Astrocyte (in vitro differentiated cells and primary cell): ENCODE data around the gene NFATC4. TPM values are rescaled to one million over a fixed set of nuclear protein-coding genes. Genes with fewer than 3 reads are reported as not detected.

Experiments used
- DNase-seq: peaks from one replicate; pipeline ENCODE4 v3.0.0-alpha.2; 2010; ENCODE audit warnings: low read depth
- FAIRE-seq: peaks from 2 replicates; lab custom pipeline; 2011; peaks lifted over from hg19 to GRCh38; lab: Jason Lieb, UNC
- H2AFZ ChIP-seq: 2 replicates; pipeline ENCODE4 v1.6.0; 2012; ENCODE audit warnings: low read depth, low read length, inconsistent platforms
- H3K27ac ChIP-seq: 2 replicates; pipeline ENCODE4 v1.5.1; 2011; ENCODE audit warnings: low read depth, low read length, inconsistent platforms
- H3K27me3 ChIP-seq: 2 replicates; pipeline ENCODE4 v1.6.0; 2011; ENCODE audit warnings: low read length, inconsistent platforms; ENCODE audit not compliant: insufficient read depth
- H3K36me3 ChIP-seq: 2 replicates; pipeline ENCODE4 v1.5.1; 2011; ENCODE audit warnings: low read length, inconsistent platforms; ENCODE audit not compliant: insufficient read depth
- H3K4me1 ChIP-seq: 2 replicates; pipeline ENCODE4 v1.5.1; 2011; ENCODE audit warnings: low read length, inconsistent platforms; ENCODE audit not compliant: insufficient read depth
- H3K4me2 ChIP-seq: 2 replicates; pipeline ENCODE4 v1.6.0; 2012; ENCODE audit warnings: low read length, inconsistent platforms
- H3K4me3 ChIP-seq: 2 replicates; pipeline ENCODE4 v1.5.1; 2011; ENCODE audit warnings: low read depth, mild to moderate bottlenecking, low read length, inconsistent platforms; ENCODE audit not compliant: insufficient read depth
- H3K79me2 ChIP-seq: 2 replicates; pipeline ENCODE4 v1.6.0; 2012; ENCODE audit warnings: mild to moderate bottlenecking, low read length, inconsistent platforms; ENCODE audit not compliant: insufficient read depth
- H3K9ac ChIP-seq: 2 replicates; pipeline ENCODE4 v1.6.0; 2012; ENCODE audit warnings: mild to moderate bottlenecking, low read length, inconsistent platforms
- H3K9me3 ChIP-seq: 2 replicates; pipeline ENCODE4 v1.5.1; 2012; ENCODE audit warnings: low read depth, mild to moderate bottlenecking, low read length, inconsistent platforms; ENCODE audit not compliant: insufficient read depth
- H4K20me1 ChIP-seq: 2 replicates; pipeline ENCODE4 v1.6.0; 2012; ENCODE audit warnings: low read length, inconsistent platforms; ENCODE audit not compliant: insufficient read depth
- H3K27ac Mint-ChIP-seq: one replicate; pipeline ENCODE4 v1.8.0; 2021; ENCODE audit warnings: mild to moderate bottlenecking, mixed read lengths; ENCODE audit not compliant: unreplicated experiment
- H3K27me3 Mint-ChIP-seq: one replicate; pipeline ENCODE4 v1.8.0; 2021; ENCODE audit warnings: low read depth, mixed read lengths; ENCODE audit not compliant: unreplicated experiment
- H3K36me3 Mint-ChIP-seq: one replicate; pipeline ENCODE4 v1.8.0; 2021; ENCODE audit warnings: low read depth, mixed read lengths; ENCODE audit not compliant: unreplicated experiment
- H3K4me1 Mint-ChIP-seq: one replicate; pipeline ENCODE4 v1.8.0; 2021; ENCODE audit warnings: low read depth, mixed read lengths; ENCODE audit not compliant: unreplicated experiment
- H3K4me3 Mint-ChIP-seq: one replicate; pipeline ENCODE4 v1.8.0; 2021; ENCODE audit warnings: mild to moderate bottlenecking, moderate library complexity, mixed read lengths; ENCODE audit not compliant: unreplicated experiment
- H3K9me3 Mint-ChIP-seq: one replicate; pipeline ENCODE4 v1.8.0; 2021; ENCODE audit warnings: mild to moderate bottlenecking, mixed read lengths; ENCODE audit not compliant: unreplicated experiment
- EZH2 ChIP-seq: IDR thresholded peaks from 2 replicates; pipeline ENCODE4 v1.6.1; 2012; ENCODE audit warnings: mild to moderate bottlenecking, low read length, inconsistent platforms; ENCODE audit not compliant: insufficient read depth
- total RNA-seq: library from RNA; stranded (reverse); gene quantifications from 2 replicates; pipeline ENCODE4 v1.2.1, GENCODE V29; 2021
- TF ChIP-seq, protein P1 (sequence below): IDR thresholded peaks from 2 replicates; pipeline ENCODE4 v1.5.1; 2011; ENCODE audit warnings: low read depth, mild to moderate bottlenecking, inconsistent platforms, low read length, moderate library complexity; ENCODE audit not compliant: insufficient read depth

NFATC4 gene
- total RNA-seq, 1 donor from 2014 or later: 61.9 TPM

DNA sequence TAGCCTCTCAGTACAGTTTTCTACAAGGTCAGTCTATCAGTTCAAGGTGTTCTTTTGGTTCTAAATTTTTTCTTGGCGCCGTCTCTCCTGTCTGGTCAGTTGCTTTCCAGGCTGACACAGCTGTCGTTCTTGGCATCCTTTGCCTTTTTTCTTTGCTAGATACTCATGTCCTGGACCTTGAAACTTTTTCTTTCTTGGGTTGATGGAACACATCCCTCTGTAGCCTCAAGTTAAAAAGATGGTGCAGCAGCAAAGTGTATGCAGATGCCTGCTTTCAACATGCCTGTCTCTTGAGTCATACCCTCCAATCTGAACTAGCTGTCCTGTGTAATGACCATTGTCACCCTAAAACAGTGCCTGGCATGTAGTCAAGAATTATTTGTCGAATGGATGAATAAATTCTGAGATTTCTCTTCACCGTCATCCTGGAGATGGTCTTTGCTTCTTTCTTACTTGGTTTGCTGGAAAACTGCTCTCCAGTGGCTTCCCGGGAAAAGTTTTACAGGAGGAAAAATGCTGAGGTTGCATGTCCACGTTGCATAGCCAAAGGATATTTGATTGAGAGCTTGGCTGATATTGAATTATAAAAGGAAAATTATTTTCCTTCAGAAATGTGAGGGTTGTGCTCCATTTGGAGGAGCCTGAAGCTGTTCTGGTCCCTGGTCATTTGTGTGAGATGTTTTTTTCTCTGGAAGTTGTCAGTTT, 35.5 kb downstream of the NFATC4 start:
- Histone ChIP-seq H3K4me2 (no peak overlapping the region), H2AFZ (no peak overlapping the region), H3K4me1 (peaks cover 4% of the 10 kb centered on the region), H3K27ac (no peak overlapping the region), H3K27me3 (peaks cover 3% of the 10 kb centered on the region), H3K4me3 (no peak overlapping the region), H3K9me3 (no peaks in the 10 kb centered on the region), H3K9ac (no peak overlapping the region), H3K79me2 (no peaks in the 10 kb centered on the region), H3K36me3 (no peaks in the 10 kb centered on the region), H4K20me1 (no peaks in the 10 kb centered on the region)
- peaks cover 2% of the 10 kb centered on the region for H3K27me3 Mint-ChIP-seq
- peaks cover 8% of the 10 kb centered on the region for H3K36me3 Mint-ChIP-seq
- DNase-seq (no peak), FAIRE-seq (peak; percentile 91)
- no peak overlapping the region for H3K27ac Mint-ChIP-seq
- H3K4me3 Mint-ChIP-seq: peak overlapping the region; percentile 60
- peaks cover 32% of the 10 kb centered on the region for H3K4me1 Mint-ChIP-seq
- no peak for TF ChIP-seq EZH2
- TF ChIP-seq, protein P1, sequence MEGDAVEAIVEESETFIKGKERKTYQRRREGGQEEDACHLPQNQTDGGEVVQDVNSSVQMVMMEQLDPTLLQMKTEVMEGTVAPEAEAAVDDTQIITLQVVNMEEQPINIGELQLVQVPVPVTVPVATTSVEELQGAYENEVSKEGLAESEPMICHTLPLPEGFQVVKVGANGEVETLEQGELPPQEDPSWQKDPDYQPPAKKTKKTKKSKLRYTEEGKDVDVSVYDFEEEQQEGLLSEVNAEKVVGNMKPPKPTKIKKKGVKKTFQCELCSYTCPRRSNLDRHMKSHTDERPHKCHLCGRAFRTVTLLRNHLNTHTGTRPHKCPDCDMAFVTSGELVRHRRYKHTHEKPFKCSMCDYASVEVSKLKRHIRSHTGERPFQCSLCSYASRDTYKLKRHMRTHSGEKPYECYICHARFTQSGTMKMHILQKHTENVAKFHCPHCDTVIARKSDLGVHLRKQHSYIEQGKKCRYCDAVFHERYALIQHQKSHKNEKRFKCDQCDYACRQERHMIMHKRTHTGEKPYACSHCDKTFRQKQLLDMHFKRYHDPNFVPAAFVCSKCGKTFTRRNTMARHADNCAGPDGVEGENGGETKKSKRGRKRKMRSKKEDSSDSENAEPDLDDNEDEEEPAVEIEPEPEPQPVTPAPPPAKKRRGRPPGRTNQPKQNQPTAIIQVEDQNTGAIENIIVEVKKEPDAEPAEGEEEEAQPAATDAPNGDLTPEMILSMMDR: no peak
- H3K9me3 Mint-ChIP-seq: no peaks in the 10 kb centered on the region

DNA sequence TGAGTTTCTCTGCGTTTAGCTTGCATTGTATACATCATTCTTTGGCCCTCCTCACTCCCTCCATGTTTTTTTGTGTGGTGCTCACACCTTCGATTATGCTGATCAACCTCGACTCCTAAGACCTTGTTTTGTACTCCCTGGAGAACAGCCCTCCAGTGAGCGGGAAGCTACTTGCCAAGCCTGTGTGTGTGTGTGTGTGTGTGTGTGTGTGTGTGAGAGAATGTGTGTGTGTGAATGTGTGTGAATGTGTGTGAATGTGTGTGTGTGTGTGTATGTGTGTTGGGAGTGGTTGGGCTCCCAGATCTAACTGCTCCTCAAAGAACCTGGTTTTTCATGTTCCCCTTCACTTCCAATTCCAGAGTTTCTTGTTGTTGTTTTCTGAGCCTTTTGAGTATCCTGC, 36.8 kb downstream of the NFATC4 start:
- Mint-ChIP-seq H3K27me3 (peaks cover 2% of the 10 kb centered on the region), H3K36me3 (peaks cover 15% of the 10 kb centered on the region), H3K27ac (no peak overlapping the region), H3K4me3 (no peak overlapping the region), H3K4me1 (peaks cover 32% of the 10 kb centered on the region), H3K9me3 (no peaks in the 10 kb centered on the region)
- no peak overlapping the region for H3K4me2 ChIP-seq
- FAIRE-seq (peak; percentile 62), DNase-seq (no peak)
- no peak overlapping the region for H3K27ac ChIP-seq
- no peaks in the 10 kb centered on the region for H4K20me1 ChIP-seq
- H3K4me1 ChIP-seq: peaks cover 4% of the 10 kb centered on the region
- H2AFZ ChIP-seq: no peak overlapping the region
- H3K27me3 ChIP-seq: peaks cover 3% of the 10 kb centered on the region
- H3K79me2 ChIP-seq: no peaks in the 10 kb centered on the region
- H3K9ac ChIP-seq: no peak overlapping the region
- no peak overlapping the region for H3K4me3 ChIP-seq
- TF ChIP-seq EZH2: no peak
- TF ChIP-seq, protein P1: no peak
- no peaks in the 10 kb centered on the region for H3K9me3 ChIP-seq
- no peaks in the 10 kb centered on the region for H3K36me3 ChIP-seq

DNA sequence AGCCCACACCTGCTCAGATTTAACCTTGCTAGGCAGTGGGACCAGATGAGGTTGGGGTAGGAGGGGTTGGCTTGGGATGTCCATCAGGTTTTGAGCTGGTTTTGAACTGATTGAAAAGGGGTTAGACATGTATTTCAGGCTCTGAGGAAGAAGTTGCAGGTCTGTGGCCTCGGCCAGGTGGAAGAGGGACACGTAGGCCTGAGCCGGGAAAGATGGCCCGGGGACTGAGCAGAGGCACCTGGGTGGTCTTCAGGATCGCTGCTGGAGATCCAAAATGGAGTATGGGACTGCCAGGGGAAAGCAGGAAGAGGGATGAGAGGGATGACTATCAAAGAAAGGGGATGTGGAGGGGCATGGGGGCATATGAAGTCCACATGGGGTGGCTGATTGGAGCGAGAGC, 38.4 kb downstream of the NFATC4 start:
- H3K27ac ChIP-seq: no peak overlapping the region
- Mint-ChIP-seq H3K4me1 (peaks cover 25% of the 10 kb centered on the region), H3K27ac (no peak overlapping the region), H3K36me3 (peaks cover 19% of the 10 kb centered on the region), H3K27me3 (peaks cover 4% of the 10 kb centered on the region), H3K4me3 (no peak overlapping the region), H3K9me3 (no peaks in the 10 kb centered on the region)
- H2AFZ ChIP-seq: no peak overlapping the region
- H3K27me3 ChIP-seq: peaks cover 3% of the 10 kb centered on the region
- H3K36me3 ChIP-seq: no peaks in the 10 kb centered on the region
- no peak overlapping the region for H3K4me3 ChIP-seq
- no peaks in the 10 kb centered on the region for H3K79me2 ChIP-seq
- H3K9ac ChIP-seq: no peak overlapping the region
- H3K4me2 ChIP-seq: no peak overlapping the region
- TF ChIP-seq EZH2: no peak
- TF ChIP-seq, protein P1: no peak
- FAIRE-seq (no peak), DNase-seq (no peak)
- H4K20me1 ChIP-seq: no peaks in the 10 kb centered on the region
- H3K9me3 ChIP-seq: no peaks in the 10 kb centered on the region
- H3K4me1 ChIP-seq: peaks cover 4% of the 10 kb centered on the region
